DND-41 (cell line): ENCODE data around the gene RASA2.

Experiments
- ATAC-seq: fragments of 200-7000 bp; cut with Tn5 transposase; 3 replicates; pipeline ENCODE4 v1.9.1; 2021; ENCODE audit warnings: low read depth; ENCODE audit not compliant: insufficient read depth
- DNase-seq: peaks from one replicate; pipeline ENCODE4 v3.0.0-alpha.2; 2020
- H2AFZ ChIP-seq: 2 replicates; pipeline ENCODE4 v1.6.0; 2012; ENCODE audit warnings: low read depth, low read length
- H3K27ac ChIP-seq: 2 replicates; pipeline ENCODE4 v1.5.1; 2012; ENCODE audit warnings: low read length, inconsistent platforms
- H3K27me3 ChIP-seq: fragments of 200-600 bp; sonication (generic); 2 replicates; pipeline ENCODE4 v1.6.0; 2012; ENCODE audit warnings: low read length, mild to moderate bottlenecking, inconsistent platforms; ENCODE audit not compliant: insufficient read depth, poor library complexity
- H3K36me3 ChIP-seq: 2 replicates; pipeline ENCODE4 v1.5.1; 2012; ENCODE audit warnings: low read length, inconsistent platforms; ENCODE audit not compliant: insufficient read depth
- H3K4me1 ChIP-seq: 2 replicates; pipeline ENCODE4 v1.5.1; 2012; ENCODE audit warnings: mild to moderate bottlenecking, low read length; ENCODE audit not compliant: insufficient read depth
- H3K4me2 ChIP-seq: 2 replicates; pipeline ENCODE4 v1.6.0; 2012; ENCODE audit warnings: mild to moderate bottlenecking, moderate library complexity, low read length, inconsistent platforms; ENCODE audit not compliant: insufficient read depth
- H3K4me3 ChIP-seq, 2 experiments: fragments of 200-600 bp in 1 of 2; shearing (Covaris generic) in 1 of 2; 2 replicates each; pipeline ENCODE4 v1.5.1; 2012 to 2016; ENCODE audit warnings: inconsistent platforms in 2 of 2, low read length in 2 of 2, mild to moderate bottlenecking in 2 of 2, low read depth in 1 of 2, moderate library complexity in 1 of 2
- H3K79me2 ChIP-seq: 2 replicates; pipeline ENCODE4 v1.6.0; 2012; ENCODE audit warnings: low read length, inconsistent platforms; ENCODE audit not compliant: insufficient read depth
- H3K9ac ChIP-seq: 2 replicates; pipeline ENCODE4 v1.6.0; 2012; ENCODE audit warnings: low read depth, mild to moderate bottlenecking, inconsistent platforms, low read length, moderate library complexity
- H3K9me3 ChIP-seq: 2 replicates; pipeline ENCODE4 v1.5.1; 2012; ENCODE audit warnings: low read length, moderate library complexity, mild to moderate bottlenecking, inconsistent platforms; ENCODE audit not compliant: insufficient read depth, severe bottlenecking
- H4K20me1 ChIP-seq: 2 replicates; pipeline ENCODE4 v1.6.0; 2012; ENCODE audit warnings: low read length; ENCODE audit not compliant: insufficient read depth
- CTCF ChIP-seq: IDR thresholded peaks from 2 replicates; pipeline ENCODE4 v1.5.1; 2012; ENCODE audit warnings: borderline replicate concordance, low read length, moderate library complexity, mild to moderate bottlenecking; ENCODE audit not compliant: poor library complexity, severe bottlenecking; ENCODE audit errors: extremely low read depth
- EZH2 ChIP-seq: IDR thresholded peaks from 3 replicates; pipeline ENCODE4 v1.6.1; 2012; ENCODE audit warnings: borderline replicate concordance, low read depth, mild to moderate bottlenecking, moderate library complexity, low read length, inconsistent platforms; ENCODE audit not compliant: severe bottlenecking

The RASA2 gene

GRCh38 chr3:141651409-141651808 lies 164.6 kb downstream of the RASA2 start:
- Histone ChIP-seq H3K36me3 (no peaks in the 10 kb centered on the region), H3K4me1 (no peaks in the 10 kb centered on the region), H3K4me3 (no peak overlapping the region), H3K9ac (no peak overlapping the region), H3K27ac (no peak overlapping the region), H3K4me2 (no peak overlapping the region), H3K79me2 (no peaks in the 10 kb centered on the region), H3K27me3 (no peaks in the 10 kb centered on the region), H4K20me1 (no peaks in the 10 kb centered on the region), H2AFZ (no peak overlapping the region), H3K9me3 (no peaks in the 10 kb centered on the region)
- TF ChIP-seq EZH2 (no peak), CTCF (no peak)
- DNase-seq (no peak), ATAC-seq (no peak)

GRCh38 chr3:141652349-141652748 lies 165.5 kb downstream of the RASA2 start:
- DNase-seq = no peak
- peaks cover 7% of the 10 kb centered on the region for H3K9me3 ChIP-seq
- H3K9ac ChIP-seq = no peak overlapping the region
- H3K4me2 ChIP-seq = no peak overlapping the region
- no peak for TF ChIP-seq EZH2
- no peak for TF ChIP-seq CTCF
- no peaks in the 10 kb centered on the region for H3K27me3 ChIP-seq
- ATAC-seq = no peak
- no peak overlapping the region for H3K27ac ChIP-seq
- H3K36me3 ChIP-seq = no peaks in the 10 kb centered on the region
- no peaks in the 10 kb centered on the region for H4K20me1 ChIP-seq
- no peak overlapping the region for H2AFZ ChIP-seq
- H3K4me1 ChIP-seq = no peaks in the 10 kb centered on the region
- H3K4me3 ChIP-seq = no peak overlapping the region
- H3K79me2 ChIP-seq = no peaks in the 10 kb centered on the region

GRCh38 chr3:141653847-141654246 lies 167.0 kb downstream of the RASA2 start:
- no peak overlapping the region for H3K4me2 ChIP-seq
- no peak overlapping the region for H3K9ac ChIP-seq
- ATAC-seq (no peak), DNase-seq (no peak)
- H3K36me3 ChIP-seq = no peaks in the 10 kb centered on the region
- H3K79me2 ChIP-seq = no peaks in the 10 kb centered on the region
- H3K4me3 ChIP-seq = no peak overlapping the region
- no peak for TF ChIP-seq CTCF
- peaks cover 12% of the 10 kb centered on the region for H3K9me3 ChIP-seq
- no peaks in the 10 kb centered on the region for H4K20me1 ChIP-seq
- no peaks in the 10 kb centered on the region for H3K4me1 ChIP-seq
- no peaks in the 10 kb centered on the region for H3K27me3 ChIP-seq
- no peak overlapping the region for H3K27ac ChIP-seq
- no peak overlapping the region for H2AFZ ChIP-seq

- no peak for TF ChIP-seq CTCF
- no peak for TF ChIP-seq EZH2
- Histone ChIP-seq H3K9me3 (peaks cover 12% of the 10 kb centered on the region), H2AFZ (no peak overlapping the region), H3K36me3 (no peaks in the 10 kb centered on the region), H3K27ac (no peak overlapping the region), H3K27me3 (no peaks in the 10 kb centered on the region), H3K4me3 (no peak overlapping the region), H3K9ac (no peak overlapping the region), H4K20me1 (no peaks in the 10 kb centered on the region), H3K79me2 (no peaks in the 10 kb centered on the region), H3K4me1 (no peaks in the 10 kb centered on the region), H3K4me2 (no peak overlapping the region)
- DNase-seq (no peak), ATAC-seq (no peak)
Observed at GRCh38 chr3:141655801-141656200, 169.0 kb downstream of the RASA2 start.
